ENCODE results near the gene HOXD8. TPM values are rescaled to one million over a fixed set of nuclear protein-coding genes. Genes with fewer than 3 reads are reported as not detected.

HOXD8 gene
- total and polyA plus RNA-seq, 5 donors: 0.11 to 0.63 (median 0.38) TPM

DNA sequence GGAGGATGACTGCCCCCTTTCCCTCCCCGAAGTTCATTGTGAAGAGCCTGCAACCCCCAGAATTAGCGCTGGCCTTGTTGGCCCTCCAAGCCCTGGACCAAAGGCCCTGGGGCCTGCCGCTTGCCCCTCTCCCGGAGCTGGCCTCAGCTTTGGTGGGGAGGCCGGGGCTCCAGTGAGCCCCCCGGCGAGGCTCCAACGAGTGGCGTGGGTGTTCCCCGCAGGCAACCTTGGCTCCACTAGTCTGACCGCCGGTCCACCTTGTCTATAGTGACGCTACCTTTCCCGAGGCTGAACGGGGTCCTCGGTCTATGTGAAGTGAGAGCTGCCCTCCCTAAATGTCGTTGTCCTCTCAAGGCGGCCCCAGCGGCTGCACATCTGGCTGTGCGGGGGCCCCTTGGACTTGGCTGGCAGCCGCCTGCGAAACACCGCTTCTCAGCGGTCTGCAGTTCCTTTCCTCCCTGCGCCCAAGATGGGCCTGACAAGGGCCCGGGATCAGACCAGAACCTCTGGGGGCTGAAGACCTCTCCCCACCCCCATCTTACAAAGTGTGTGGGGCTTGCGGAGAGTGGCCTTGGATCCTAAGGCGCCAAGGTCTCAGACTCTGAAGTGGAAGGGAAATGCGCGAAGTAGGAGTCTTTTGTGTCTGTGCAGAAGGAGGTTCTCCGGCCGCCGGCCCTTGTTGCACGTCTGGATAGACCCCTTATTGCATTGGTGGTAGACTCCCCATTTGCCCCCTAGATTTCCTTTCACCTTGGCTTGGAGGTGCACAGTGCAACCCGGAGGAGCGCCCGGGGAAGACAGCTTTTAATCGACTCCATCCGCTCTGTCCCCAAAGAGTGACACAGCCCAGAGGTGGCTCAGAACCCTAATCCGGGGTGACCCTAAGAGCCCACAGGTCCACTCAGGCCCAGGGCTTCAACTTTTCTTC, 16.9 kb upstream of the HOXD8 start:
- 7% methylated on average over 40 of the region's 40 CpGs for WGBS
- intact Hi-C loops (cut with DNase I): no loop called here

DNA sequence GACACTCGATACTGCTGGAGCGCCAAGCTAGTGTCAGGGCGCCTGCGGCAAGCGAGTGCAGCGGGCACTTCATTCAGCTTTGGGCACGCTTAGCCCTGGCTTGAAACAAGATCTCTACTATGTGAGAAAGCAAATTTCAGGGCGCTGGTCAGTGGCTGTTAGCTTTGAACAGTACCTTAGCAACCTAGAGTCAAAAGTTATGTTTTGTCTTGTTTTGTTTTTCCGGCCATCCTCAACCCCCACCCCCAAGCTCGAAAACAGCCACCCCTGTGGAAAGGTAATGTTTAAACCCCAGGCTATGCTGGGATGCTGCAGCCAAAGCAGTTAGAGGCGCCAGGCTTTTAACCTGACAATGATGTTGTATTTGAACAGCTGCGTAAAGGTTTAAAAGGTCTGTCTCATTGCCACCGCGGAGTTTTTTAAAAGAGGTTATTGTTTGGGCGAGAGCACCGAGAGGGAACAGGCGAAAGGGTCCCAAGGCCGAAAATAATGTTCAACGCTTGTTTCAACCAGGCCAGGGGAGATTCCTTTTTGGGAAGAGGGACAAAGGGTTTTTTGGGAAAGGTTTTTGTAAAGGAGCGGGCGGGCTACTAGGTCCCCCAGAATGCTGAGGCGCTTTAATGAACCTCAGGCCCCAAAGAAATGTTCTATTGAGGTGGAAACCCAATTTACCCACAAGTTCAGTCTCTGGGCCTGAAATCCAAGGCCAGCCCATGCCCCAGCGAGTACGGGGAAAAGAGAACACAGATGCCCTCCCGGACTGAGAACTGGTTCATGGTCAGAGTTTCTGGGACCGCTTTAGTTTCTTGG, 15.2 kb upstream of the HOXD8 start:
- no peak for DNase-seq
- 9% methylated on average over 26 of the region's 26 CpGs for WGBS
- Histone ChIP-seq H3K9me3 (ENCODE audit: control insufficient read depth, low read length) (no peaks in the 10 kb centered on the region), H3K4me3 (ENCODE audit: low read length) (no peak overlapping the region), H3K27me3 (ENCODE audit: control insufficient read depth, insufficient read depth) (peaks cover 7% of the 10 kb centered on the region), H3K27ac (ENCODE audit: low read length) (no peak overlapping the region), H3K4me1 (ENCODE audit: control insufficient read depth, insufficient read depth, low read length) (no peaks in the 10 kb centered on the region)
- no peak for ATAC-seq
- intact Hi-C loops (cut with DNase I): no loop called here

More for the DNA sequence above, 16.9 kb upstream of the HOXD8 start:
- H3K4me1 ChIP-seq (ENCODE audit: control insufficient read depth, insufficient read depth, low read length): no peaks in the 10 kb centered on the region
- DNase-seq (no peak), ATAC-seq (no peak)
- H3K27ac ChIP-seq (ENCODE audit: low read length): no peak overlapping the region
- H3K9me3 ChIP-seq (ENCODE audit: control insufficient read depth, low read length): no peaks in the 10 kb centered on the region
- no peak overlapping the region for H3K4me3 ChIP-seq (ENCODE audit: low read length)
- peaks cover 7% of the 10 kb centered on the region for H3K27me3 ChIP-seq (ENCODE audit: control insufficient read depth, insufficient read depth)

DNA sequence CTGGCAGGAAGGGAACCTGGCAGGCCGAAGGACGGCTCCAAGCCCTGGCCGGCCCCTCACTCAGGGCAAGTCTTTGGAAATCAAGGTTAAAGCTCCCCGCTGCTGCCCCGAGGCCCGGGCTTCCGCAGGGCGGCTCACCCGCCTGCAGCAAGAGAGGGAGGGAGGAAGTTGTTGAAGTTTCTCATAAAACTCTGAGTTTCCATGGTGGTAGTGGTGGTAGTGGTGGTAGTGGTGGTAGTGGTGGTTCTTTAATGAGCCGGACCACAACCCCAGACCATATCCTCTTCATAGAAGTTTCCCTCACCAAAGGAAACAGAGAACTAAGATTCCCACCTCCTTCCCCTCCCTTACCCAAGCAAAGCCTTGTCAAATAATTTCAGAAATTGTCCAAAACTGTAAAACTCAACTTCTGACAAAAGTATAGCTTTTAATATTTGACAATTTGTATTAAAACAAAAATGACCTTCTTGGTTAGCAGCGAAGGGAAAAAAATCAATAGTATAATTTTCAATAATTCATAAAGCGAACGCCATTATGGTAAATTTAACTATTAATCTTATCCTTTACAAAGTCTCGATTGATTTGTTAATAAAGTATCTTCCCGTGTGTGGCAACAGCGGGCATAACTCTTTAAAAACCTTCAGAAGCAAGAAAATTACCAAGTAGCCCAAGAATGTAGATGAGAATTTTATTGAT, 14.4 kb upstream of the HOXD8 start:
- Histone ChIP-seq H3K27me3 (ENCODE audit: control insufficient read depth, insufficient read depth) (peaks cover 7% of the 10 kb centered on the region), H3K27ac (ENCODE audit: low read length) (no peak overlapping the region), H3K4me3 (ENCODE audit: low read length) (no peak overlapping the region), H3K4me1 (ENCODE audit: control insufficient read depth, insufficient read depth, low read length) (no peaks in the 10 kb centered on the region), H3K9me3 (ENCODE audit: control insufficient read depth, low read length) (no peaks in the 10 kb centered on the region)
- ATAC-seq (no peak), DNase-seq (no peak)
- WGBS: 20% methylated on average over 16 of the region's 16 CpGs
- intact Hi-C loops (cut with DNase I): no loop called here

DNA sequence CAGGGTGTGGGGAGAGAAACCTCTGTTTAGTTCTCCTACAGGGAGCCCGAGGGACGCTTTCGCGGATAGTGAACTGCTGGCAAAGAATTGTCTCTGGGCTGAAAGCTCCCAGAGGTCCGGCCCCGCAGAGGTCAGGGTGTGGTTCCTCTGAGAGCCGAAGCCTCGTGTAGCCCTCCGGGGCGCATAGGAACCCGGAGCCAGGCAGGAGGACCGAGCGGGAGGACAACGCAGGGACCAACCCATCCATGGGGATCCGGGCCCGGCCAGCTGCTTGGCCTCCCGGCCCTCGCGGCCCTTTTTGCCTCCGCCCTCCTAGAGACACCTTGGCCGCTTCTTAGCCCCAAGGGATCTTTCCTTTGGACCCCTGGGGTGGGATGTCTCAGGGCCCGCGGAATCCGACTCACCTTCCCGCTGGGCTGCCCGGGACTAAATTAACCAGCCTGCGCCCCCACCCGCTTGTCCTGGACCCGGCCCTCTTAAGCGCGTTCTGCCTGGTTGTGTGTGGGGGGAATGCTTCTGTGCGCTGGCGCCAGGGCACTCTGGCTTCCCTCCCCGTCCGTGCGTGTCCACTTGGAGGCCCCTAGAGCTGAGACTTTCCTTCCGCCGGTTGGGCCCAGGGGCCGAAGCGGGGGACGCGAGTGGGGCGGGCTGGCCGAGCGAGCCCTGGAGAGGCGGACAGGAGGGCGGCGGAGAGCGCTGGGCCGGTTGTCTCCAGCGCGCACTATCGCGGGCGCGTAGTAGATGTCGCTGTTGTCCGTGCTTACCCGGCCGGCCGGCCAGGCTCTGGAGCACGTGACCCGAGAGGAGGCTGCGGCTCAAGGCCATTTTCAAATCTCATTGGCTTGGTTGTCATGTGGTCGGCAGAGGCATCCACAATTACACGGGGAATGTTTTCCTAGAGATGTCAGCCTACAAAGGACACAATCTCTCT, 13.4 kb upstream of the HOXD8 start, which contains the start of gene HOXD10:
TSS of gene HOXD10 (plus strand) at position 896 of the 931 bp plus-strand sequence. CDS start 56 bp downstream, outside the sequence.
- 4% methylated on average over 66 of the region's 66 CpGs for WGBS
- no peak within 1 kb of the TSS for H3K4me3 ChIP-seq (ENCODE audit: low read length)

DNA sequence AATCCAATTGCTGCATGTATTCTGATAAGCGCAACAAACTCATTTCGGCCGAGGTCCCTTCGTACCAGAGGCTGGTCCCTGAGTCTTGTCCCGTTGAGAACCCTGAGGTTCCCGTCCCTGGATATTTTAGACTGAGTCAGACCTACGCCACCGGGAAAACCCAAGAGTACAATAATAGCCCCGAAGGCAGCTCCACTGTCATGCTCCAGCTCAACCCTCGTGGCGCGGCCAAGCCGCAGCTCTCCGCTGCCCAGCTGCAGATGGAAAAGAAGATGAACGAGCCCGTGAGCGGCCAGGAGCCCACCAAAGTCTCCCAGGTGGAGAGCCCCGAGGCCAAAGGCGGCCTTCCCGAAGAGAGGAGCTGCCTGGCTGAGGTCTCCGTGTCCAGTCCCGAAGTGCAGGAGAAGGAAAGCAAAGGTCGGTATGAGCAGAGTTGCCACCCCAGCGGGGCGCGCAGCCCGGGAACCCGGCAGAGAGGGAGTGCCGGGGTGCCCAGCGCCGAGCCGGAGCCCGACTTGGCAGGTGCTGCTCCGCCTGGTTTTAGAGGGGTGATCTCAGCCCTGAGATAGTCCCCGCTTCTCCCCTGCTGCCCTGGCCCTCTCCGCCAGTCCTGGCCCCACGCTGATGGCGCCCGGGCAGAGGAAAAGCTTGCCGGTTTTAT, 12.2 kb upstream of the HOXD8 start:
- no peak for ATAC-seq
- Histone ChIP-seq H3K4me1 (ENCODE audit: control insufficient read depth, insufficient read depth, low read length) (no peaks in the 10 kb centered on the region), H3K27ac (ENCODE audit: low read length) (no peak overlapping the region), H3K27me3 (ENCODE audit: control insufficient read depth, insufficient read depth) (no peaks in the 10 kb centered on the region), H3K4me3 (ENCODE audit: low read length) (no peak overlapping the region), H3K9me3 (ENCODE audit: control insufficient read depth, low read length) (no peaks in the 10 kb centered on the region)
- intact Hi-C loops (cut with DNase I): no loop called here
- DNase-seq: no peak
- WGBS: 13% methylated on average over 40 of the region's 40 CpGs

More for the DNA sequence above, 13.4 kb upstream of the HOXD8 start, which contains the start of gene HOXD10:
- intact Hi-C loops (cut with DNase I): no loop called here
- Histone ChIP-seq H3K9me3 (ENCODE audit: control insufficient read depth, low read length) (no peaks in the 10 kb centered on the region), H3K4me1 (ENCODE audit: control insufficient read depth, insufficient read depth, low read length) (no peaks in the 10 kb centered on the region), H3K27ac (ENCODE audit: low read length) (no peak within 1 kb of the TSS), H3K27me3 (ENCODE audit: control insufficient read depth, insufficient read depth) (peaks cover under 1% of the 10 kb centered on the region)
- no peak for DNase-seq
- ATAC-seq: peak in 1 of 2 donors; percentile 19

DNA sequence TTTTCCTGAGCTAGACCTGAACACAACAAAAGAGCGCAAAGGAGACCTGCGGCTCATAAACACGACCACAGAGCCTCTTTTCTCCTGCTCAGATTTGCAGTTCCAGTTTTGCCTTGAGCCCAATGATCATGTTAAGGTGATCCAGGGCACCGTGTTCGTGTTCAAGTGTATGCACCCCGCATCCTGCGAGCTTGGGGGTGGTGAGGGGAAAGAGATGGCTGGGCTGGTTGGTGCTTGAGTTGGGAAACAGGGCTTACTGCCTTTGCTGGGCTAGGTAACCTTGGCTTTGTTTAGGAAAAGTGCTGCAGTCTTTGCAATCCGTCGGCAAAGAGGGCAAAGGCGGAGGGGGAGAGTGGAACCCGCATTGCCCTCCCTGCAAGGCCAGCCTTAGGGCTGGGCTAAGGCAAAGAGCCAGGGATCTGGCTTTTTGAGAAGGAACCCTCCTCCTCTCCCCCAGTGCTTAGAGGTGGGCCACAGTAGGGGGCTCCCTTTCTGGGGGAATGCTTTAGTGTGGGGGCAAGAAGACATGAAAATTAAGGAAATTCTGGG, 11.6 kb upstream of the HOXD8 start:
- whole genome bisulfite sequencing: 9% methylated on average over 11 of the region's 11 CpGs
- no peaks in the 10 kb centered on the region for H3K27me3 ChIP-seq (ENCODE audit: control insufficient read depth, insufficient read depth)
- no peak overlapping the region for H3K27ac ChIP-seq (ENCODE audit: low read length)
- intact Hi-C loops (cut with DNase I): no loop called here
- no peak overlapping the region for H3K4me3 ChIP-seq (ENCODE audit: low read length)
- no peak for ATAC-seq
- peaks cover 2% of the 10 kb centered on the region for H3K4me1 ChIP-seq (ENCODE audit: control insufficient read depth, insufficient read depth, low read length)
- H3K9me3 ChIP-seq (ENCODE audit: control insufficient read depth, low read length): no peaks in the 10 kb centered on the region
- no peak for DNase-seq

DNA sequence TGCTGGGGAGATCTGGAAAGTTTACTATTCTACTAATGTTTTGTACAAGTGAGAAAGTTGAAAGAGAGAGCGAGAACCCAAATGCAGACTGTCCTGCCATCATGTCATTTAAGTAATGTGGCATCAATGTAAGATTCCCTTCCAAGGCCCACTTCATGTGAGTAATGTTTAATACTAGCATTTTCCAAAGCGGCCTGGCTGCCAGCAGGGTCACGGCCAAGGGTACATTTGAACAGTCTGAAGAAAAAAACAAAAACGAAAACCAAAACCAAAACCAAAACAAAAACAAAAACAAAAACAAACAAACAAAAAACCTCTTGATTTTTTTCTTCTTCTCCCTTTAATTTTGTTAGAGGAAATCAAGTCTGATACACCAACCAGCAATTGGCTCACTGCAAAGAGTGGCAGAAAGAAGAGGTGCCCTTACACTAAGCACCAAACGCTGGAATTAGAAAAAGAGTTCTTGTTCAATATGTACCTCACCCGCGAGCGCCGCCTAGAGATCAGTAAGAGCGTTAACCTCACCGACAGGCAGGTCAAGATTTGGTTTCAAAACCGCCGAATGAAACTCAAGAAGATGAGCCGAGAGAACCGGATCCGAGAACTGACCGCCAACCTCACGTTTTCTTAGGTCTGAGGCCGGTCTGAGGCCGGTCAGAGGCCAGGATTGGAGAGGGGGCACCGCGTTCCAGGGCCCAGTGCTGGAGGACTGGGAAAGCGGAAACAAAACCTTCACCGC, 10.7 kb upstream of the HOXD8 start:
- peaks cover 6% of the 10 kb centered on the region for H3K4me1 ChIP-seq (ENCODE audit: control insufficient read depth, insufficient read depth, low read length)
- WGBS: 10% methylated on average over 24 of the region's 24 CpGs
- H3K4me3 ChIP-seq (ENCODE audit: low read length): no peak overlapping the region
- DNase-seq: no peak
- H3K27ac ChIP-seq (ENCODE audit: low read length): no peak overlapping the region
- no peak for ATAC-seq
- no peaks in the 10 kb centered on the region for H3K9me3 ChIP-seq (ENCODE audit: control insufficient read depth, low read length)
- no peaks in the 10 kb centered on the region for H3K27me3 ChIP-seq (ENCODE audit: control insufficient read depth, insufficient read depth)
- intact Hi-C loops (cut with DNase I): no loop called here

DNA sequence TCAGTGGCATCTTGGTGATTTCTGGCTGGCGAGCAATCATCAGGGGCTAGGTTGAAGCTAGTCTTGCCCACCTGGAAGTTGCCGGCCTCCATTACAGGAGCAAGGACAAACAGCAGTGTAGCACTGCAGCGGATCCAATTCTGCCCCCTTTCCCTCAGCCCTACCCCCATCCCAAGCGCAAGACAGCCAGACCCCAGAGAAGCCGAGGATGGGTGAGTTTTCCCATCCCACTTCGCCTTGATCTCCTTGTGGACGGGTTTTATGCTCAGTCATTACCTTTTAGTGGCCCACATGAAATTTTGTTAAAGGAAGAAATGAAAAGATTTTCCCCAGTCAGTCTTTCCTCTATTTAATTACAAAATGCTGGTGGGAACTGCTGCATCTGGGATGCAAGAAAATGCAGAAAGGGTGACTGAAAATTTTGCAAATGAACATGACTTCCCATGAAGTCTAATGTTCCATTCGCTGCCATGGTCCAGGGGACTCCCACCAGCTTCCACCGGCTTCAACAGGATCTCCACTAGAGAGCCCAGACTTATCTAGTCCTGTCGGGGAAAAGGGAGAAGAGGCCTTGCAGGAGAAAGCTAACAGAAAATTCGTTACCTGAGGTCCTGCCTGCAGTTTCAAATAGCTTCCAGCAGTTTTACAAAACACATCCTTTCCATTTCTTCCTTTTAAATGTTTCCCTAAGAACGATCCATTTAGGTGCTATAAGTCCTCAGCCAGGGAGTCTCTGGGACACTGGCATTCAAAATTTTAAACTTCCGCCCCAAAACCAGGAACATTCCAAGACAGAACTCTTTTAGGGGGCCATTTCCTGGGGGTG, 8.9 kb upstream of the HOXD8 start:
- intact Hi-C loops (cut with DNase I): loop anchor here in 1 of 4 donors (10.0 kb wide), 1 partner anchor 434 kb away; no protein-coding TSS in a partner anchor
- DNase-seq (no peak), ATAC-seq (no peak)
- 13% methylated on average over 13 of the region's 13 CpGs for WGBS
- Histone ChIP-seq H3K27me3 (ENCODE audit: control insufficient read depth, insufficient read depth) (peaks cover 2% of the 10 kb centered on the region), H3K4me1 (ENCODE audit: control insufficient read depth, insufficient read depth, low read length) (peaks cover 6% of the 10 kb centered on the region), H3K9me3 (ENCODE audit: control insufficient read depth, low read length) (no peaks in the 10 kb centered on the region), H3K27ac (ENCODE audit: low read length) (no peak overlapping the region), H3K4me3 (ENCODE audit: low read length) (no peak overlapping the region)
